Endothelial cell of umbilical vein (primary cell): ENCODE data around the gene VAV2. TPM values are rescaled to one million over a fixed set of nuclear protein-coding genes. Genes with fewer than 3 reads are reported as not detected.

Experiments used
- BruUV-seq: library from RNA; stranded (reverse); fragments of 400-500 nt; replicated peaks from 2 replicates; lab custom pipeline; 2021; lab: Mats Ljungman, UMichigan
- CTCF ChIA-PET: fragments of 300-600, 350-600 bp; sonication (Branson Sonifier 250); formaldehyde crosslinking; loops from one replicate; lab custom pipeline; 2021; ENCODE audit warnings: antibody characterized with exemption, inconsistent platforms; lab: Charles Lee
- POLR2A ChIA-PET: fragments of 300-600, 350-600 bp; sonication (Branson Sonifier 250); formaldehyde crosslinking; loops from one replicate; lab custom pipeline; 2021; ENCODE audit warnings: antibody characterized with exemption, inconsistent platforms; lab: Charles Lee
- DNase-seq: peaks from one replicate; pipeline ENCODE4 v3.0.0-alpha.2; 2011; ENCODE audit warnings: low read depth, low spot score
- FAIRE-seq: peaks from 2 replicates; lab custom pipeline; 2011; peaks lifted over from hg19 to GRCh38; lab: Jason Lieb, UNC
- H2AFZ ChIP-seq: 2 replicates; pipeline ENCODE4 v1.6.0; 2012; ENCODE audit warnings: low read depth, low read length, control low read depth, inconsistent platforms
- H3K27ac ChIP-seq: 2 replicates; pipeline ENCODE4 v1.5.1; 2011; ENCODE audit warnings: low read depth, mild to moderate bottlenecking, control low read depth, low read length, moderate library complexity; ENCODE audit not compliant: insufficient read depth
- H3K27me3 ChIP-seq, 2 experiments: 2 replicates each; pipeline versions ENCODE4 v1.6.0 to v1.6.1; 2011; ENCODE audit warnings: low read length in 2 of 2, mixed read lengths in 1 of 2; ENCODE audit not compliant: control insufficient read depth in 2 of 2, insufficient read depth in 2 of 2
- H3K36me3 ChIP-seq, 2 experiments: 2 replicates in 1 of 2; 3 replicates in 1 of 2; pipeline ENCODE4 v1.5.1; 2011; ENCODE audit warnings: low read length in 2 of 2, mild to moderate bottlenecking in 1 of 2, moderate library complexity in 1 of 2; ENCODE audit not compliant: control insufficient read depth in 2 of 2, insufficient read depth in 2 of 2; ENCODE audit errors: extremely low read depth in 1 of 2
- H3K4me1 ChIP-seq: 3 replicates; pipeline ENCODE4 v1.5.1; 2011; ENCODE audit warnings: mild to moderate bottlenecking, low read length; ENCODE audit not compliant: control insufficient read depth, insufficient read depth; ENCODE audit errors: extremely low read depth
- H3K4me2 ChIP-seq: 2 replicates; pipeline ENCODE4 v1.6.1; 2011; ENCODE audit warnings: low read length, control low read depth, mixed read lengths; ENCODE audit not compliant: insufficient read depth
- H3K4me3 ChIP-seq, 3 experiments: fragments of 200-600 bp in 1 of 3; sonication (generic), shearing (Covaris generic) in 1 of 3; replicated peaks in 1 of 3; 2 replicates each; pipeline ENCODE4 v1.5.1; 2011 to 2016; ENCODE audit warnings: control low read depth in 3 of 3, low read length in 3 of 3, mild to moderate bottlenecking in 2 of 3, inconsistent platforms in 1 of 3, low read depth in 1 of 3, moderate library complexity in 1 of 3; ENCODE audit not compliant: insufficient read depth in 1 of 3
- H3K79me2 ChIP-seq: 2 replicates; pipeline ENCODE4 v1.6.0; 2012; ENCODE audit warnings: low read length, inconsistent platforms; ENCODE audit not compliant: control insufficient read depth, insufficient read depth
- H3K9ac ChIP-seq: replicated peaks from 2 replicates; pipeline ENCODE3; 2011; ENCODE audit warnings: low read length, control low read depth; ENCODE audit not compliant: insufficient read depth; ENCODE audit errors: extremely low read depth
- H3K9me1 ChIP-seq: replicated peaks from 3 replicates; pipeline ENCODE4 v1.6.0; 2011; ENCODE audit warnings: mild to moderate bottlenecking, low read length; ENCODE audit not compliant: control insufficient read depth, insufficient read depth; ENCODE audit errors: extremely low read depth
- H3K9me3 ChIP-seq: replicated peaks from 2 replicates; pipeline ENCODE4 v1.5.1; 2012; ENCODE audit warnings: low read length, inconsistent platforms; ENCODE audit not compliant: control insufficient read depth, insufficient read depth
- H4K20me1 ChIP-seq: replicated peaks from 2 replicates; pipeline ENCODE3; 2011; ENCODE audit warnings: mild to moderate bottlenecking, low read length; ENCODE audit not compliant: control insufficient read depth, insufficient read depth; ENCODE audit errors: extremely low read depth
- CTCF ChIP-seq, 2 donors: IDR thresholded peaks; 1 replicate in 1 of 2; 2 replicates in 1 of 2; pipeline ENCODE4 v1.5.1; 2011; ENCODE audit warnings: low read length in 2 of 2, mild to moderate bottlenecking in 2 of 2, moderate library complexity in 2 of 2, control low read depth in 1 of 2, inconsistent platforms in 1 of 2, low read depth in 1 of 2; ENCODE audit not compliant: insufficient read depth in 1 of 2; ENCODE audit errors: extremely low read depth in 1 of 2
- EZH2 ChIP-seq: IDR thresholded peaks from 2 replicates; pipeline ENCODE4 v1.6.1; 2012; ENCODE audit warnings: borderline replicate concordance, low read depth, mild to moderate bottlenecking, moderate library complexity, low read length, inconsistent platforms; ENCODE audit not compliant: severe bottlenecking
- FOS ChIP-seq: IDR thresholded peaks from 2 replicates; pipeline ENCODE4 v1.6.1; 2011; ENCODE audit warnings: mild to moderate bottlenecking, low read length, moderate library complexity, borderline replicate concordance; ENCODE audit not compliant: insufficient read depth
- GATA2 ChIP-seq: IDR thresholded peaks from 2 replicates; pipeline ENCODE4 v1.7.0; 2011; ENCODE audit warnings: low read depth, mild to moderate bottlenecking, moderate library complexity, mixed read lengths, low read length; ENCODE audit not compliant: insufficient read length, insufficient read depth
- JUN ChIP-seq: IDR thresholded peaks from 2 replicates; pipeline ENCODE4 v1.6.1; 2011; ENCODE audit warnings: borderline replicate concordance, low read depth; ENCODE audit not compliant: insufficient read length, insufficient read depth
- MAX ChIP-seq: IDR thresholded peaks from 2 replicates; pipeline ENCODE4 v1.6.1; 2011; ENCODE audit not compliant: insufficient read depth, insufficient read length
- MYC ChIP-seq: IDR thresholded peaks from one replicate; pipeline ENCODE4 v1.6.1; 2011; ENCODE audit warnings: mild to moderate bottlenecking, low read depth, low read length
- POLR2A ChIP-seq: IDR thresholded peaks from 2 replicates; pipeline ENCODE4 v1.6.1; 2012; ENCODE audit warnings: low read depth, mild to moderate bottlenecking, control low read depth, low read length
- POLR2AphosphoS5 ChIP-seq: IDR thresholded peaks from 2 replicates; pipeline ENCODE4 v1.6.1; 2012; ENCODE audit warnings: low read depth, mild to moderate bottlenecking, control low read depth, low read length, moderate library complexity; ENCODE audit not compliant: insufficient read depth
- dilution Hi-C: fragments of 300-500 bp; cut with MboI; formaldehyde crosslinking; loops from one replicate; pipeline ENCODE4 v1.15.0; 2019; ENCODE audit warnings: low sequenced_read_pairs; ENCODE audit not compliant: extremely low pct_ligation_motif_present
- intact Hi-C: fragments of 100-400 bp; cut with micrococcal nuclease; formaldehyde crosslinking; loops from one replicate; pipeline ENCODE4 v1.10.0; 2022
- polyA plus RNA-seq, 4 experiments: library from polyadenylated mRNA; depleted of rRNA in 3 of 4; stranded (reverse) in 3 of 4; unstranded in 1 of 4; fragments of >200 nt; gene quantifications; 2 replicates each; pipeline versions ENCODE4 v1.2.1 to v1.2.3, GENCODE V29; 2011 to 2012; ENCODE audit warnings: missing spikeins in 1 of 4
- total RNA-seq: library from RNA; stranded (reverse); gene quantifications from 2 replicates; pipeline ENCODE4 v1.2.3, GENCODE V29; 2021

The VAV2 gene
- total and polyA plus RNA-seq, 2 donors (not counting 3 experiments of a cell fraction or from before 2014, with no cell fraction given), result 10.6 to 30.6 TPM

GRCh38 chr9:133956520-133957076, 35.5 kb downstream of the VAV2 start:
- DNase-seq (peak; percentile 55), FAIRE-seq (peak; percentile 68)
- peaks cover 54% of the 10 kb centered on the region for H3K79me2 ChIP-seq
- H3K9me3 ChIP-seq, result no peaks in the 10 kb centered on the region
- no TSS peak for BruUV-seq
- H4K20me1 ChIP-seq, result no peaks in the 10 kb centered on the region
- ChIA-PET CTCF (interaction anchor here (1.5 to 3.0 kb wide), 7 partner anchors 9 to 175 kb away, joined by 5 to 20 read pairs (median 8); no protein-coding TSS in a partner anchor), POLR2A (interaction anchor here (0.8 kb wide), 1 partner anchor 24 kb away, joined by 3 read pairs; no protein-coding TSS in a partner anchor)
- no peak overlapping the region for H2AFZ ChIP-seq
- no peaks in the 10 kb centered on the region for H3K27me3 ChIP-seq
- intact Hi-C loops (loop anchor here (1.0 kb wide), 2 partner anchors 12 to 24 kb away; no protein-coding TSS in a partner anchor), dilution Hi-C loops (no loop called here)
- peaks cover 36% of the 10 kb centered on the region for H3K4me1 ChIP-seq
- H3K4me2 ChIP-seq, result peak overlapping the region; percentile 78
- no peaks in the 10 kb centered on the region for H3K9me1 ChIP-seq
- peak overlapping the region; percentile 73 for H3K9ac ChIP-seq
- H3K27ac ChIP-seq, result peak overlapping the region; percentile 69
- no peaks in the 10 kb centered on the region for H3K36me3 ChIP-seq
- peak overlapping the region in 1 of 3 experiments; percentile 1 for H3K4me3 ChIP-seq
- TF ChIP-seq MYC, result no peak
- no peak for TF ChIP-seq POLR2AphosphoS5
- no peak for TF ChIP-seq GATA2
- no peak for TF ChIP-seq EZH2
- TF ChIP-seq FOS, result no peak
- TF ChIP-seq CTCF (IDR thresholded peaks at IDR 0.05; ENCODE audit: extremely low read depth in 1 of 2, insufficient read depth in 1 of 2, low read depth in 1 of 2, low read length in 2 of 2), result no peak
- TF ChIP-seq MAX, result no peak
- TF ChIP-seq POLR2A, result no peak
- no peak for TF ChIP-seq JUN
